GM12864 (cell line): ENCODE measurements around the gene RSPH3.
A peak's percentile ranks its signal among the peaks of the same experiment; 100 is the strongest.

ENCODE experiments used
- DNase-seq: peaks from one replicate; pipeline ENCODE4 v3.0.0-alpha.2; 2011; ENCODE audit warnings: low read depth
- H3K4me3 ChIP-seq: 2 replicates; pipeline ENCODE4 v1.5.1; 2011; ENCODE audit warnings: mild to moderate bottlenecking, low read depth, low read length, control low read depth
- TF ChIP-seq, protein P1 (sequence below): IDR thresholded peaks from 2 replicates; pipeline ENCODE4 v1.5.1; 2011; ENCODE audit warnings: low read depth, mild to moderate bottlenecking, moderate library complexity, low read length, control low read depth, inconsistent platforms; ENCODE audit errors: missing control alignments

The RSPH3 gene

DNA sequence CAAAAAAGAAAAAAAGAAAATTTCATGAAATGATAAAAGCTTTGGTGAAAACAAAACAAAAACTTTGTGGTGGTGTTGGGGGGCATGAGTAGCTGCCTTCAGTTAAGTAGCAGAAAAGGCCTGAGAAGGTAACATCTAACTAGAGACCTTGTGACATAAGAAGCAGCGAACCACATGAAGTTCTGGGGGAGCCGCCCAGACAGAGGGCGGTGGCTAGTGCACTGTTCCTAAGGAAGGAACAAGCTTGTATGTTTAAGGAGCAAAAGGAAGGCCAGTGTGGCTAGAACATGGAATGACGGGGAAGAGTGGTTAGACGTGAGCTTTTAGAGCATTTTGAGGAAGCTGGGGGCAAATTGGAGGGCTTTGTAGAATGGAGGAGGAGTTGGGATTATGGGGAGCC, 7.5 kb upstream of the RSPH3 start:
- TF ChIP-seq, protein P1, sequence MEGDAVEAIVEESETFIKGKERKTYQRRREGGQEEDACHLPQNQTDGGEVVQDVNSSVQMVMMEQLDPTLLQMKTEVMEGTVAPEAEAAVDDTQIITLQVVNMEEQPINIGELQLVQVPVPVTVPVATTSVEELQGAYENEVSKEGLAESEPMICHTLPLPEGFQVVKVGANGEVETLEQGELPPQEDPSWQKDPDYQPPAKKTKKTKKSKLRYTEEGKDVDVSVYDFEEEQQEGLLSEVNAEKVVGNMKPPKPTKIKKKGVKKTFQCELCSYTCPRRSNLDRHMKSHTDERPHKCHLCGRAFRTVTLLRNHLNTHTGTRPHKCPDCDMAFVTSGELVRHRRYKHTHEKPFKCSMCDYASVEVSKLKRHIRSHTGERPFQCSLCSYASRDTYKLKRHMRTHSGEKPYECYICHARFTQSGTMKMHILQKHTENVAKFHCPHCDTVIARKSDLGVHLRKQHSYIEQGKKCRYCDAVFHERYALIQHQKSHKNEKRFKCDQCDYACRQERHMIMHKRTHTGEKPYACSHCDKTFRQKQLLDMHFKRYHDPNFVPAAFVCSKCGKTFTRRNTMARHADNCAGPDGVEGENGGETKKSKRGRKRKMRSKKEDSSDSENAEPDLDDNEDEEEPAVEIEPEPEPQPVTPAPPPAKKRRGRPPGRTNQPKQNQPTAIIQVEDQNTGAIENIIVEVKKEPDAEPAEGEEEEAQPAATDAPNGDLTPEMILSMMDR: no peak
- DNase-seq: no peak
- no peak overlapping the region for H3K4me3 ChIP-seq

GRCh38 chr6:159005436-159005835, 5.4 kb upstream of the RSPH3 start:
- TF ChIP-seq, protein P1: no peak
- DNase-seq: no peak
- H3K4me3 ChIP-seq: no peak overlapping the region

DNA sequence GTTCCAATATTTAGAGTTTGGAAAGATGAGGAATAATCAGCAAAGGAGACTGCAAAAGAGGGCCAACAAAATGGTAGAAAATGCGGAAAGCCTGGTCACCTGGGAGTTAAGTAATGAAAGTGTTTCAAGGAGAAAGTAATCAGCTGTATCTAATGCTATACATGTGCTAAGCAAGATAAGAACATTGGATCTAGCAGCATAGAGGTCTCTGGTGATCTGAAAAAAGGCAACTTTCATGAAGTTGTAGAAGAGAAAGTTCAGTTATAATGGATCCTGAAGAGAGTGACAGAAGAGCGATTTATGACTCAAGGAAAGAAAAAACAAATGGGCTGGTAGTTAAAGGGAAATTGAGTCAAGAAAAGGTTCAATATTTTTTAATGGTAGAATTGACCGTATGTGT, 4.6 kb upstream of the RSPH3 start:
- TF ChIP-seq, protein P1: no peak
- DNase-seq: no peak
- H3K4me3 ChIP-seq: no peak overlapping the region

GRCh38 chr6:159002432-159003155, 2.6 kb upstream of the RSPH3 start:
- TF ChIP-seq, protein P1: no peak
- H3K4me3 ChIP-seq: no peak overlapping the region
- no peak for DNase-seq

DNA sequence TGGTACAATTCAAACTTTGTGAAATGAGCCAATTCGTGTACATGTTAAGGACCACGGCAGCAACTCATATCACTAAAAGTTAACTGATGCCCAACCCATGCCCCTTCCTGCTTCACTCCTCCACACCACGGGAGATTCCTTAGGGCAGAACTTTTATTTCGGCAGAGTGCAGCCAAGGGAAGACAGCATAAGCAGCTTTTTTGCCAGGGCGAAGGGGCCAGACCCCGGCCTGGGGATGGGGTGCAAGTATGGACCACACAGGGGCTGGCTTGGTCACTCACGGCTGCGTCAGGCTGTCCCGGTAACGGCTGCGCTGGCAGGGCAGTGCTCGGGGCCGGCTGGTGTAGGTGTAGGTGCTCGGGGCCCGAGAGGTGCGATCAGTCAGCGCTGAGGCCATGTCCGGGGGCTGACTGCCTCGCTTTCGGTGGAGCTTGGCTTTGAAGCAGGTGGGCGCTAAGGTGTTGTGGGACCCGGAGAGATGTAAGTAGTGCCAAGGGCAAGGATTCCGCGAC, 792 bp downstream of the RSPH3 start:
- TF ChIP-seq, protein P1: no peak
- peak overlapping the region; percentile 60 for H3K4me3 ChIP-seq
- DNase-seq: no peak

DNA sequence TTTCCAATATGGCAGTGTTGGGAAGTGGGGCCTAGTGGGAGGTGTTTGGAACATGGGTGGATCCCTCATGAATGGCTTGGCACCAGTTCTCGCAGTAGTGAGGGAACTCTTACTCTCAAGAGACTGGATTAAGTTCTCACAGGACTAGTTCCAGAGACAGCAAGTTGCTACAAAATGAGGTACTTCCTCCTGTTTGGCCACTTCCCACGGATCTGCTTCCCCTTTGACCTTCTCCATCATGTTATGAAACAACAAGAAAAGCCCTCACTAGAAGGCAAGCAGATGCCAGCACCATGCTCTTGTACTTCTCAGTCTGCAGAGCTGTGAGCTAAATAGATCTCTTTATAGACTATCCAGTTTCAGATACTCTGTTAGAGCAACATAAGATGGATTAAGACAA, 3.1 kb downstream of the RSPH3 start:
- TF ChIP-seq, protein P1: no peak
- DNase-seq: no peak
- H3K4me3 ChIP-seq: no peak overlapping the region

- no peak overlapping the region for H3K4me3 ChIP-seq
- no peak for DNase-seq
- TF ChIP-seq, protein P1: no peak
These were observed 6.4 kb downstream of the RSPH3 start for GRCh38 chr6:158993639-158994038.
